Natural killer cell (primary cell): ENCODE data around the gene DNPH1. TPM values are rescaled to one million over a fixed set of nuclear protein-coding genes. Genes with fewer than 3 reads are reported as not detected.

Experiments used
- ATAC-seq, 3 donors: fragments of 150-1000 bp in 2 of 3; fragments of 200-7000 bp in 1 of 3; cut with Tn5 transposase; 1 replicate in 1 of 3; 2 replicates in 2 of 3; pipeline ENCODE4 v1.10.0; 2021; ENCODE audit warnings: mild to moderate bottlenecking in 2 of 3, moderate library complexity in 2 of 3
- DNase-seq, 2 donors: peaks; one replicate each; pipeline versions ENCODE4 v3.0.0 to v3.0.0-alpha.2; 2013 to 2021; ENCODE audit warnings: mixed read lengths in 1 of 2
- H3K27ac ChIP-seq: one replicate; pipeline ENCODE4 v1.5.1; 2013; ENCODE audit warnings: mild to moderate bottlenecking, low read length
- H3K27me3 ChIP-seq: one replicate; pipeline ENCODE4 v1.6.1; 2013; ENCODE audit warnings: low read length; ENCODE audit not compliant: control insufficient read depth, insufficient read depth
- H3K36me3 ChIP-seq: one replicate; pipeline ENCODE4 v1.6.1; 2013; ENCODE audit warnings: low read length; ENCODE audit not compliant: control insufficient read depth, insufficient read depth
- H3K4me1 ChIP-seq: one replicate; pipeline ENCODE4 v1.6.1; 2013; ENCODE audit warnings: low read length; ENCODE audit not compliant: control insufficient read depth, insufficient read depth
- H3K4me3 ChIP-seq: one replicate; pipeline ENCODE4 v1.5.1; 2013; ENCODE audit warnings: low read length
- H3K9me3 ChIP-seq: one replicate; pipeline ENCODE4 v1.6.1; 2013; ENCODE audit warnings: low read length; ENCODE audit not compliant: control insufficient read depth, insufficient read depth
- H3K27ac Mint-ChIP-seq, 2 donors: one replicate each; pipeline ENCODE4 v1.8.0; 2022; ENCODE audit warnings: mild to moderate bottlenecking in 2 of 2, mixed read lengths in 2 of 2, moderate library complexity in 1 of 2
- H3K27me3 Mint-ChIP-seq, 2 donors: one replicate each; pipeline ENCODE4 v1.8.0; 2022; ENCODE audit warnings: low read depth in 2 of 2, mixed read lengths in 2 of 2
- H3K36me3 Mint-ChIP-seq: one replicate; pipeline ENCODE4 v1.8.0; 2022; ENCODE audit warnings: mixed read lengths
- H3K4me1 Mint-ChIP-seq, 2 donors: one replicate each; pipeline ENCODE4 v1.8.0; 2022; ENCODE audit warnings: mixed read lengths in 2 of 2
- H3K4me3 Mint-ChIP-seq: one replicate; pipeline ENCODE4 v1.8.0; 2022; ENCODE audit warnings: mild to moderate bottlenecking, moderate library complexity, mixed read lengths
- H3K9me3 Mint-ChIP-seq, 2 donors: one replicate each; pipeline ENCODE4 v1.8.0; 2022; ENCODE audit warnings: mixed read lengths in 2 of 2
- CTCF ChIP-seq: fragments of 200-600 bp; IDR thresholded peaks from one replicate; pipeline ENCODE4 v1.8.0; 2022; ENCODE audit warnings: antibody characterized with exemption
- WGBS: methylation state at CpG from one replicate; pipeline ENCODE4 v1.1.7; 2013; ENCODE audit warnings: missing lambda C conversion rate; ENCODE audit not compliant: insufficient coverage; 5-methylcytosine and 5-hydroxymethylcytosine counted together
- intact Hi-C: fragments of 100-400 bp; cut with micrococcal nuclease; formaldehyde crosslinking; loops from one replicate; pipeline ENCODE4 v1.14.2; 2022
- total RNA-seq, 4 donors: library from RNA; stranded (reverse); fragments of 120-200 nt in 1 of 4; gene quantifications; one replicate each; pipeline versions ENCODE4 v1.2.3 to v1.2.4, GENCODE V29; 2013 to 2022

Gene DNPH1
- total RNA-seq, 3 donors from 2014 or later (not counting 1 experiment from before 2014, with no cell fraction given) = 6.1 to 10.2 (median 8.0) TPM

- DNase-seq = no peak
- intact Hi-C loops = no loop called here
- no peak for TF ChIP-seq CTCF
These were observed 39.5 kb upstream of the DNPH1 start for GRCh38 chr6:43268782-43269272.

DNA sequence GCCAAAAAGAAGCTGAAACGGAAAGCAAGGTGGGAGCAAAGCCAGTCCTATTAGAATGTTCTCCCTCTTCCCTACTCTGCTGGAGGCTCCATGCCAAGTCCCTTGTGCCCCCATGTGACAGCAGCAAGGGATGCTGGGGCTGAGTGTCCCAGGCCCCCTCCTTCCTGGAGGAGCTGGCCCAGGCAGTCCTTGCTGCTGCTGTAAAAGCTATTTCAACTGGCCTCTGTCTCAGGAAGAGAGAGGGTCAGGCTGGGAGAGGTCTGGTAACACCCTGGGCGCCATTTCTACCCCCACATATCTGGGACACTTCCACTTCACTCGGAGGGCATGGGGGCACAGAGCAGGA lies 39.0 kb upstream of the DNPH1 start:
- no peak overlapping the region for H3K4me3 Mint-ChIP-seq
- H3K27ac ChIP-seq = no peak overlapping the region
- 59% methylated on average over 3 of the region's 3 CpGs for WGBS
- peaks cover 14% of the 10 kb centered on the region for H3K4me1 ChIP-seq
- intact Hi-C loops = no loop called here
- DNase-seq (no peak), ATAC-seq (no peak)
- no peaks in the 10 kb centered on the region for H3K9me3 Mint-ChIP-seq
- H3K27me3 Mint-ChIP-seq = peaks cover 12 to 20% of the 10 kb centered on the region in 2 donors
- no peaks in the 10 kb centered on the region for H3K36me3 ChIP-seq
- no peak for TF ChIP-seq CTCF
- H3K27me3 ChIP-seq = peaks cover 10% of the 10 kb centered on the region
- no peaks in the 10 kb centered on the region for H3K36me3 Mint-ChIP-seq
- no peak overlapping the region for H3K27ac Mint-ChIP-seq
- no peak overlapping the region for H3K4me3 ChIP-seq
- H3K4me1 Mint-ChIP-seq = peaks cover 6 to 16% of the 10 kb centered on the region in 2 donors
- H3K9me3 ChIP-seq = no peaks in the 10 kb centered on the region

More at GRCh38 chr6:43268782-43269272, 39.5 kb upstream of the DNPH1 start:
- H3K4me3 Mint-ChIP-seq = peak overlapping the region; percentile 76
- H3K4me1 ChIP-seq = peaks cover 14% of the 10 kb centered on the region
- H3K27ac ChIP-seq = no peak overlapping the region
- ATAC-seq = no peak
- peaks cover 12 to 16% of the 10 kb centered on the region in 2 donors for H3K27me3 Mint-ChIP-seq
- peaks cover 6 to 14% of the 10 kb centered on the region in 2 donors for H3K4me1 Mint-ChIP-seq
- H3K4me3 ChIP-seq = no peak overlapping the region
- peak overlapping the region in 1 of 2 donors; percentile 31 for H3K27ac Mint-ChIP-seq
- H3K9me3 Mint-ChIP-seq = no peaks in the 10 kb centered on the region
- H3K36me3 ChIP-seq = no peaks in the 10 kb centered on the region
- H3K9me3 ChIP-seq = no peaks in the 10 kb centered on the region
- peaks cover 10% of the 10 kb centered on the region for H3K27me3 ChIP-seq
- WGBS = 88% methylated on average over 9 of the region's 10 CpGs
- no peaks in the 10 kb centered on the region for H3K36me3 Mint-ChIP-seq

DNA sequence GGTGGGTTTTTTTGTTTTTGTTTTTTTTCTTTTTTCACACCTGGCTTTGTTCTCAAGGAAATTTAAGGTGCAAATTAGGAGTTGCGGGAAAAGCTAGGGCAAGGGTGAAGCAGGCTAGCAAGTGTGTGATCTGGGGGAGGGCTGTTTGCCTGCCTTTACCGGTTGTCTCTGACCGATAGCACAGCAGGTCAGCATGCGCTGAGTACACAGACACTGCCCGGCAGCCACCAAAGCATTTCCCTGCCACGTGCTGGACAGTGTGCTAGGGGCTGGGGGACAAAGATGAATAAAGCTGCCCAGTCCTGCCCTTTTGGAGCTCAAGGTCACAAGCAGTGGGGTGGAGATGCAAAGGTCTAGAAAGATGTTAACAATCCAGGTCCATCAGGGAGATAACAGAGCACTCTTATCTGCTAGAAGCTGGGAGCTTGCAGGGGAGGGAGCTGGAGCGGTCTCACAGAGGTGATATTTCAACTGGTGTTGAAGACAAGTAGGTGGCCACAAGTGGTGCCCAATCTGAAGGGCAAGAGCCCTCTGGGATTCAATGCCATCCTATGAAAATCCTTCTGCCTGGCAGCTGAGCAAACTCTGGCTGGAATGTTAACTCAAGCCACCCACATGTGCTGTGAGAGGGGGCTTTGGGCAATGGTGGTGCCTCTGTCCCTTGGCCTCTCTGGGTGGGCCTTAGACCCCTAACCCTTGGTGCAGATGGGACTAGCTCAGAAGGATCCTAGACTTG lies 38.5 kb upstream of the DNPH1 start:
- Histone ChIP-seq H3K27me3 (peaks cover 10% of the 10 kb centered on the region), H3K4me1 (peaks cover 14% of the 10 kb centered on the region), H3K4me3 (no peak overlapping the region), H3K9me3 (no peaks in the 10 kb centered on the region), H3K36me3 (no peaks in the 10 kb centered on the region), H3K27ac (no peak overlapping the region)
- Mint-ChIP-seq H3K4me1 (peaks cover 6 to 16% of the 10 kb centered on the region in 2 donors), H3K9me3 (no peaks in the 10 kb centered on the region), H3K4me3 (peak overlapping the region; percentile 37), H3K27me3 (peaks cover 9 to 20% of the 10 kb centered on the region in 2 donors), H3K27ac (no peak overlapping the region), H3K36me3 (no peaks in the 10 kb centered on the region)
- 93% methylated on average over 7 of the region's 7 CpGs for WGBS
- no peak for DNase-seq
- no peak for TF ChIP-seq CTCF
- no peak for ATAC-seq
- intact Hi-C loops = no loop called here
